UCSD-AML1 (cell line): Measurements from ENCODE around the gene VKORC1.
"Not testable (repeated sequence)": the region's sequence is repeated elsewhere in the genome, so short reads cannot be mapped to it uniquely, and the experiment has no call there.

Source experiments
- DNase-seq: peaks from one replicate; lab custom pipeline; 2025; ENCODE audit not compliant: unreplicated experiment; lab: John Stamatoyannopoulos, UW

VKORC1 gene

GRCh38 chr16:31094424-31095120, at the start of gene VKORC1:
Gene VKORC1, minus strand, starts transcription at chr16:31094797. Its CDS starts 68 bp downstream, at chr16:31094729.
- DNase-seq: peak; percentile 95

DNA sequence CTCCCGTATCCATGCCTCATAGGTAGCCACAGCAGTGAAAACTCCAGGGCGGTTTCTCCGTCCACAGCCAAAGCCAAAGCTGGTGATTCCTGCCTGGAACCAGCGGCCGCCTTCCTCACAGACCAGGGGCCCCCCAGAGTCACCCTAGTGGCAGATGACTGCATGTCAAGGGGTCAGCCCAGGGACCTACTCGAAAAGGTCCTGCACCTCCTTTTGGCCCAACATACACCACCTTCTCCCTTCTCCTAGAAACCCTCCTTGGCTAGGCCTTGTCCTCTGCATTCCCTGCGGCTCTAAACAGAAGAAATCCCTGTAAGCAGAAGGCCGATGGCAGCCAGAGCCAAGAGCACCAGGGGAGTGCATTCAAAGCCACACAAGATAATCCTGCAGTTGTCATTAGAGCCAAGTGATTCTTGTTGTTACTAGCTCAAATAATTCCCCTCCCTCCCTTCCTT, 49.1 kb upstream of the VKORC1 start:
- no peak for DNase-seq

DNA sequence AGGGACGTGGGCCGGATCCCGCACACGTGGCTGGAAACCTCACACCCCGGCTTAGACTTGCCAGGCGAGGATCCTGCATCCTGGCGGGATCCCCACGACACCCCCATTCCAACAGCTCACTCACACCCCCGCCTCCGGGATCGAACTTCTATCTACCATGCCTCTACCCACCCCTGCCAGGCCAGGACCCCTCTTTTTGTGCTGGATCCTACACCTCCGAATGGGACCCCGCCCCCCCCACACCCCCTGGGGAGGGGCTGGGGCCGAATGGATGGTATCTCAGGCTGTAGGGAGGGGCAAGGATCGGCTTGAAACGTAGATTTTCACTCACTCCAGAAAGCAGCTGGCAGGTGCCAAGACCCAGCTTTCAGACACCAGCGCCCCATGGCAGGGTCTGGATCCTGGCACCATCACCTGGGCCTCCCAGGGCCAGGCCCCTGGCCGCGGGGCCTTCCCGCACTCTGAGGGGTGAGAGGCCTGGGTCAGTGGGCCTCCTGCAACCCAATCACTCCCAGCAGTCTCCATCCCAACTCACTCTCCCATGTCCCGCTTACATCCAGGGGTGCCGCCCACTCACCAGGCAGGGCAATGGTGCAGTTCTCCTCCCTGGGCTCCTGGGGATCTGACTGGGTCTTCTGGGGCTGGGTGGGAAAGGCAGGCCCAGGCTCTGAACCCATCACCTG, 48.6 kb upstream of the VKORC1 start:
- no peak for DNase-seq

- peak; percentile 100 for DNase-seq
Measured at GRCh38 chr16:31142109-31143010, 47.8 kb upstream of the VKORC1 start.

- no peak for DNase-seq
Measured at GRCh38 chr16:31141489-31142108, 47.0 kb upstream of the VKORC1 start.

DNA sequence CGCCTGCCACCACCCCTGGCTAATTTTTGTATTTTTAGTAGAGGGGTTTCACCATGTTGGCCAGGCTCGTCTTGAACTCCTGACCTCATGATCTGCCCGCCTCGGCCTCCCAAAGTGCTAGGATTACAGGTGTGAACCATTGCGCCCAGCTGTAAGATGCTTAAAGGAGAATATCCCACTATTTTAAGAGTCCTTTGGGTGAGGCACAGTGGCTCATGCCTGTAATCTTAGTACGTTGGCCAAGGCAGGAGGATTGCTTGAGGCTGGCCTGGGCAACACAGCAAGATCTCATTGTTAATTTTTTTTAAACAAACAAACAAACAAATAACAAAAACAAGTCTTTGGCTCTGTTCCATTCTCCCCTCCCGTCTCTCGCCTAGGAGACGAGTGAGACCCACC, 46.5 kb upstream of the VKORC1 start:
- not testable (repeated sequence) for DNase-seq

GRCh38 chr16:31138621-31139578, 44.3 kb upstream of the VKORC1 start:
- no peak for DNase-seq

DNA sequence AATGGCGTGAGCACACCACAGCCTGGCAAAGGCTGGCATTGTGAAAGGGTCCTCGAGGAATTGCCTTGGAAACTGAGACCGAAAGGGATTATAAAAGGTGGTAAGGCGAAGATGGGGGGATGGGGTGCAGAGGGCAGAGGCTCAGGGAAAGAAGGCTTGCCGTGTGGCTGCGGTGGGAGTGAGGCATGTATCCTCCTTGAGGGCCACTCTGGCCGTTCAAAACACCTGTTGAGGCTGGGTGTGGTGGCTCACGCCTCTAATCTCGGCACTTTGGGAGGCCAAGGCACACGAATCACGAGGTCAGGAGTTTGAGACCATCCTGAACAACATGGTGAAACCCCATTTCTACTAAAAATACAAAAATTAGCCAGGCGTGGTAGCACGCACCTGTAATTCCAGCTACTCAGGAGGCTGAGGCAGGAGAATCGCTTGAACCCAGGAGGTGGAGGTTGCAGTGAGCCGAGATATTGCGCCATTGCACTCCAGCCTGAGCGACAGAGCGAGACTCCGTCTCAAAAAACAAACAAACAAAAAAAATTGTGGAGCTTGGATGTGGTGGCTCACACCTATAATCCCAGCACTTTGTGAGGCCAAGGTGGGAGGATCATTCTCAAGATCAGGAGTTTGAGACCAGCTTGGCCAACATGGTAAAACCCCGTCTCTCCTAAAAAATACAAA, 42.4 kb upstream of the VKORC1 start:
- DNase-seq: not testable (repeated sequence)

GRCh38 chr16:31136287-31136662, 41.7 kb upstream of the VKORC1 start:
- no peak for DNase-seq

DNA sequence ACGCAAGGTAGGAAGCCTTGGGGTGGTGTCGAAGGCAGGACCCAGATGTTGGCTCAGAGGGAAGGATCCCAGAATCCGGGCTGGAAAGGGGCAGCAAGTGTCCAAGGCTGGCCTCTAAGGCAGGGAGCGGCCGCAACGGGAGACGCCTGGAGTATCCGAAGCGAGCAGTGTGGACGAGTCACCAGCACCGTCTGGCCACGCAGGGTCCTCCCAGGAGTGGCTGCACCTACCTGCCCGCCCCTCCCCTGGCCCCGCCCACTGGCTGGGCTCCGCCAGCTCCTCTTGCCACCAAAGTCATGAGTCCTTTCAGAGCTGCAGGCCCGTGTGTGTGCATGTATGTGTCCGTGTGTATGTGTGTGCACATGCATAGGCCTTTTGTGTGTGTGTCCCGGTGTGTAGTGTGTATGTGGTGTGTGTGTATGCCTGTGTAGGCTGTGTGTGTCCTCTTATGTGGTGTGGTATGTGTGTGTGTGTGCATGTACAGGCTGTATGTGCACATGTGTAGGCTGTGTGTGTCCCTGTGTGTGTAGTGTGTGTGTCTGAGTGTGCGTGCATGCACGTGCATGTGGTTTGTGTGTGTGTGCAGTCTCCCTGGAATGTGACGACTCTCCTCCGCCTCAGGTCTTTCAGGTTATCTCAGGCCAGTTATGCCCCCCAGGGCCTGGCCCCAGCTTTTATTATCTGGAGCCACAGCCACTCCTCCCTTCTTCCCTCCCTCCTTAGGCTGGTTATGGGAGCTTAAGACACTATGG, 41.1 kb upstream of the VKORC1 start, which contains the start of gene PRSS8:
Gene PRSS8, minus strand, starts transcription at position 193 of the 752 bp plus-strand sequence. CDS start 229 bp downstream, outside the sequence.
- DNase-seq: no peak

DNA sequence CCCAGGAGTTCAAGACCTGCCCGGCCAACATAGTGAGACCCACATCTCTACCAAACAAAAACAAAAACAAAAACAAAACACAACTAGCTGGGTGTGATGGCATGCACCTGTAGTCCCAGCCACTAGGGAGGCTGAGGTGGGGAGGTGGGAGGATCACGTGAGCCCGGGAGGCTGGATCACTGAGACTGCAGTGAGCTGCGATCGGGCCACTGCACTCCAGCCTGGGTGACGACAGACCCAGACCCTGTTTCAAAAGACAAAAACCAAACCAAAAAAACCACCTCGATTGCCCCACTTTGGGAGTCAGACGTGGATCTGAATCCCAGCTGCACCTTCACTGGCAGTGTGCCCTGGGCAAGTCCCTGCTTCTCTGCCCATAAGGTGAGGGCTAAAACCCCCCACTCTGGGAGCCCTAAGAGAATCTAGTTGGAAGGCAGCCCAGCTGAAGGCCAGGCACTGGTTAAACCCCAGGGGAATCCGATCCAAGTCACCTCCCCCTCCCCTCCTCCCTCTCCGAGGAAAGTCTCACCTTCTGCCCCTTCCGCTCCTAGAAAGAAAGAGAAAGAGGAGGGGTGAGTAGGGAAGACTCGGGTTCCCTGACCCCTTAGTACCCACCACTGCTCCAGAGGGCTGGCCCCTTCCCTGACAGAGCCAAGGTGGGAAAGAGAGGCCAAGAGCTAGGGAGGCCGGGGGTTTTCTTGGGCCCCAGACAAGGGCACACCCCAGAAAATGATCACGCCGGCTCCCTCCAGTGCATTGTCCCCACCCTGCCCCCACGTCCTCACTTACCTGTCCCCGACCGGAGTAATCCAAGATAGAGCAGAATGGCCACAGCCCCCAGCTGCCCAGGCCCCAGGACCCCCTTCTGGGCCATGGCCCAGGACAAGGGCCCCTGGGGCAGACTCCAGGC, 40.3 kb upstream of the VKORC1 start:
- DNase-seq: no peak

DNA sequence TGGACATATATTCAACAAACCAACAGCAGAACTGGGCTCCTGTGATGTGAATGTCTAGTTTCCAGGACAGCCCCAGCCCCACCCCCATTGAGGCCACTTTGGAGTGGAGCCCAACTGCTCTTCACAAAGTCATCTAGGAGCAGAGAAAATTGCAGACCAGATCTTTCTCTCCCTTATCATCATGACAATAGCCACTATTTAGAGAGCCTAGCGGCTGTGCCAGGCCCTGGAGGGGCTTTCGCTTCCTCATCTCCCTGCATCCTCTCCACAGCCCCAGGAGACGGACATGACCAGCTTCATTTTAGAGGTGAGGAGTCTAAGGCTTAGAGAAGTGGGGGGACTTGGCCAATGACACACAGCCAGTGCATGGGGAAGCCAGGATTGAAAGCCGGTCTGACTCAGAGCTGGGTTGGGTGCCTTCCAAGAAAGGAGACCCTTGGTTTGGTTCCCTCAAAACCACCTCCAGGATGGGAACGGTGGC, 39.5 kb upstream of the VKORC1 start:
- DNase-seq: no peak

DNA sequence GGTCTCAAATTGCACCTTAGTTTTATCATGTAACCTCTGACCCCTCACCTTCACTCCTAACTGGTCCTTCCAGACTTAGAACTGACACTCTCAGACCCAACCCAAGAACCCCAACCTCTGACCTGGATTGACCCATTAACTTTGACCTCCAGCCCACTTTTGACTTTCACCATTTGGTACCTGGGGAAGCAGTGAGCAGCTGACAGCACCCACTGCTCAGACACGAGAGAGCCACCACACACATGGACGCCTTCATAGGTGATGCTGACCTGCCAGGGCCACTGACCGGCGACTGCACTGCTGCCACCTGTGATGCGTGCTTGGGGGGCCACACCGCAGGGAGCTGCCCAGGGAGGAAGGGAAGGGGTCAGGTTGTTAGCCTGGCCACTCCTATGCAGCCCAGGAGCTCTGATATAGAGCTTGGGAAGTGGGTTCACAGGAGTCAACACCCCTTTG, 38.5 kb upstream of the VKORC1 start:
- no peak for DNase-seq

DNA sequence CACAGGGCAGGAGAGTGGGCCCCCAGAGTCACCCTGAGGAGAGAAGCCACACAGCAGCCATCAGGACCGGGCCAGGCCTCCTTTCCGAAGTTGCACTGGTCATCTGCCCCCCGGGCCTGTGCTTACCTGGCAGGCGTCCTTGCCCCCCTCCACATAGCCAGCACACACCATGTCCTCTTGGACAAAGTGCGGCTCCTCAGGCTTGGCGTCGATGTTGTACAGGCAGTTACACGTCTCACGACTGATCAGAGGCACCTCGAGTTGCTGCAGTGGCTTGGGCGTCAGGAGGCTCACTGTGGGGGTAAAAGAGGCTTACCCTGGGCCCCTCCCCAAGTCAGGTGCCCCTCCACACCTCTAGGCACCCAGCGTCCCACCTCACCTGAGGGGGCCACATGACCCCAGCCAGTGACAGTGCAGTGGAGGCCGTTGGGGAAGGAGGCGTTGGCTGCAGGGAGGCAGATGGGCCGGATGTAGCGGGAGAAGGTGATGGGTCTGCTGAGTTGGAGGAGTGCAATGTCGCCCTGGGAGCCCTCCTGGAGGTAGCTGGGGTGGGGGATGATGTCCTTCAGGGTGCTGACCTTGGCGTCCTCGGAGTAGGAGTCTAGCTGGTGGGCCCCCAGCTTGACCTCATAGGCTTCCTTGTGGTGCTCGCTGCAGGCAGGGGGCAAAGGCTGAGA, 37.8 kb upstream of the VKORC1 start:
- no peak for DNase-seq

DNA sequence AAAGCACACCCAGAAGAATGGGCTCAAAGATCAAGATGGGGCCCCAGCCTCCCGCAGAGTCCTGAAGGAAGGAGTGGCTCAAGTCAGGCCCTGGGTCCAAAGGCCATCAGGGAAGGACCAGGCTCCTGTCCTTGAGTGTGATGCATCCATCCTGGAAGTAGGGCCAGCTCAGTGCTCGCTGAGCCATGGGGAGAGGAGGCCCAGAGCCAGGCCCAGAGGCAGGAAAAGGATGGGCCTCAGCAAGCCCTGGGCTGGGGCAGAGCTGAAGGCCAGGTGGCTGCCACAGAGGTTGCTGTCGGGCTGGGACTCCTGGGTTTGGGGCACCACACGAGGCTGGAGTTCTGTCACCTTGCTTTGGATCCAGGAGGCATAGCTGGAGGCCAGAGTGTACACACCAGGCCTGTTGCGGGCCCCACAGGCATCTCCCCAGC, 37.3 kb upstream of the VKORC1 start:
- DNase-seq: no peak

GRCh38 chr16:31131416-31131815, 36.8 kb upstream of the VKORC1 start:
- no peak for DNase-seq

GRCh38 chr16:31130899-31131298, 36.3 kb upstream of the VKORC1 start:
- DNase-seq: no peak
